Breast epithelium (tissue), 3 donors: Measurements from ENCODE around the gene PIWIL1.

Experiments
- POLR2AphosphoS5 ChIP-seq, 3 donors: sonication (generic); formaldehyde crosslinking; IDR thresholded peaks; one replicate each; pipeline ENCODE4 v1.6.1; 2017; ENCODE audit warnings: antibody characterized with exemption in 3 of 3
- TF ChIP-seq, protein P1 (sequence below), 3 donors: fragments of 450-650 bp; IDR thresholded peaks; one replicate each; pipeline ENCODE4 v1.5.1; 2016 to 2017; ENCODE audit warnings: antibody characterized with exemption in 3 of 3, mild to moderate bottlenecking in 3 of 3, moderate library complexity in 3 of 3

- TF ChIP-seq, protein P1, sequence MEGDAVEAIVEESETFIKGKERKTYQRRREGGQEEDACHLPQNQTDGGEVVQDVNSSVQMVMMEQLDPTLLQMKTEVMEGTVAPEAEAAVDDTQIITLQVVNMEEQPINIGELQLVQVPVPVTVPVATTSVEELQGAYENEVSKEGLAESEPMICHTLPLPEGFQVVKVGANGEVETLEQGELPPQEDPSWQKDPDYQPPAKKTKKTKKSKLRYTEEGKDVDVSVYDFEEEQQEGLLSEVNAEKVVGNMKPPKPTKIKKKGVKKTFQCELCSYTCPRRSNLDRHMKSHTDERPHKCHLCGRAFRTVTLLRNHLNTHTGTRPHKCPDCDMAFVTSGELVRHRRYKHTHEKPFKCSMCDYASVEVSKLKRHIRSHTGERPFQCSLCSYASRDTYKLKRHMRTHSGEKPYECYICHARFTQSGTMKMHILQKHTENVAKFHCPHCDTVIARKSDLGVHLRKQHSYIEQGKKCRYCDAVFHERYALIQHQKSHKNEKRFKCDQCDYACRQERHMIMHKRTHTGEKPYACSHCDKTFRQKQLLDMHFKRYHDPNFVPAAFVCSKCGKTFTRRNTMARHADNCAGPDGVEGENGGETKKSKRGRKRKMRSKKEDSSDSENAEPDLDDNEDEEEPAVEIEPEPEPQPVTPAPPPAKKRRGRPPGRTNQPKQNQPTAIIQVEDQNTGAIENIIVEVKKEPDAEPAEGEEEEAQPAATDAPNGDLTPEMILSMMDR (IDR thresholded peaks at IDR 0.05), result no peak
- TF ChIP-seq POLR2AphosphoS5 (IDR thresholded peaks at IDR 0.05), result no peak
These were observed 38.1 kb upstream of the PIWIL1 start for GRCh38 chr12:130299574-130299973.
